ENCODE results near the gene ANKLE2.

- TF ChIP-seq POLR2AphosphoS5 (IDR thresholded peaks at IDR 0.05; ENCODE audit: low read depth, low read length) = no peak
- TF ChIP-seq CTCF (IDR thresholded peaks at IDR 0.05; ENCODE audit: control extremely low read depth in 1 of 3, insufficient read depth in 1 of 3, low read depth in 1 of 3, low read length in 3 of 3) = no peak
- TF ChIP-seq EZH2 (IDR thresholded peaks at IDR 0.05; ENCODE audit: low read depth, low read length, severe bottlenecking) = no peak
- no peak for TF ChIP-seq USF2 (IDR thresholded peaks at IDR 0.05; ENCODE audit: low read length)
- no peak for TF ChIP-seq POLR2A (IDR thresholded peaks at IDR 0.05; ENCODE audit: control extremely low read depth in 1 of 2, low read depth in 2 of 2, low read length in 2 of 2)
- TF ChIP-seq HDAC2 (IDR thresholded peaks at IDR 0.05; ENCODE audit: borderline replicate concordance in 1 of 2, low read depth in 2 of 2, low read length in 2 of 2) = no peak
- no peak for TF ChIP-seq EP300 (IDR thresholded peaks at IDR 0.05; ENCODE audit: borderline replicate concordance in 1 of 2, low read depth in 2 of 2, low read length in 2 of 2)
- no peak for TF ChIP-seq SIN3A (conservative IDR thresholded peaks at IDR 0.05 in 1 of 2, IDR thresholded peaks at IDR 0.05 in 1 of 2; ENCODE audit: low read depth in 1 of 2, low read length in 2 of 2)
- TF ChIP-seq JUND (IDR thresholded peaks at IDR 0.05; ENCODE audit: low read length) = no peak
- no peak for TF ChIP-seq TCF12 (IDR thresholded peaks at IDR 0.05; ENCODE audit: low read depth, low read length)
- TF ChIP-seq BRCA1 (IDR thresholded peaks at IDR 0.05; ENCODE audit: low read depth, low read length) = no peak
- TF ChIP-seq YY1 (IDR thresholded peaks at IDR 0.05; ENCODE audit: low read depth, low read length) = no peak
- no peak for TF ChIP-seq CHD1 (IDR thresholded peaks at IDR 0.05; ENCODE audit: low read depth, low read length)
Measured at GRCh38 chr12:132779781-132780353, 18.2 kb upstream of the ANKLE2 start.

Data from H1 (cell line).